ENCODE data around the gene F2RL3.
"Not testable (repeated sequence)": the region's sequence is repeated elsewhere in the genome, so short reads cannot be mapped to it uniquely, and the experiment has no call there.

- not testable (repeated sequence) for TF ChIP-seq CTCF, POLR2A, POLR2AphosphoS5 (IDR thresholded peaks at IDR 0.05)
Measured at GRCh38 chr19:16937796-16938195, 49.0 kb downstream of the F2RL3 start.
